Type B pancreatic cell (in vitro differentiated cells): ENCODE measurements around the gene TRIM75. TPM values are rescaled to one million over a fixed set of nuclear protein-coding genes. Genes with fewer than 3 reads are reported as not detected.
A peak's percentile ranks its signal among the peaks of the same experiment; 100 is the strongest.
"Not testable (repeated sequence)": the region's sequence is repeated elsewhere in the genome, so short reads cannot be mapped to it uniquely, and the experiment has no call there.

ENCODE experiments used
- DNase-seq: peaks from one replicate; pipeline ENCODE4 v3.0.0; 2021; ENCODE audit warnings: mixed read lengths; ENCODE audit not compliant: unreplicated experiment; ENCODE audit errors: extremely low spot score
- H3K27ac Mint-ChIP-seq: 2 replicates; pipeline ENCODE4 v1.8.0; 2021; ENCODE audit warnings: mild to moderate bottlenecking, mixed read lengths
- H3K27me3 Mint-ChIP-seq: 2 replicates; pipeline ENCODE4 v1.8.0; 2021; ENCODE audit warnings: mixed read lengths
- H3K36me3 Mint-ChIP-seq: 2 replicates; pipeline ENCODE4 v1.8.0; 2021; ENCODE audit warnings: mixed read lengths
- H3K4me1 Mint-ChIP-seq: one replicate; pipeline ENCODE4 v1.8.0; 2021; ENCODE audit warnings: mixed read lengths; ENCODE audit not compliant: unreplicated experiment
- H3K4me3 Mint-ChIP-seq: 2 replicates; pipeline ENCODE4 v1.8.0; 2021; ENCODE audit warnings: mild to moderate bottlenecking, mixed read lengths
- H3K9me3 Mint-ChIP-seq: 2 replicates; pipeline ENCODE4 v1.8.0; 2021; ENCODE audit warnings: mixed read lengths
- total RNA-seq: library from RNA; stranded (reverse); gene quantifications from 2 replicates; pipeline ENCODE4 v1.2.1, GENCODE V29; 2021; ENCODE audit warnings: low replicate concordance
- TF ChIP-seq, protein P1 (sequence below): fragments of 200-600 bp; sonication (generic); conservative IDR thresholded peaks from 2 replicates; pipeline ENCODE4 v1.5.0; 2021; ENCODE audit warnings: antibody characterized with exemption, mild to moderate bottlenecking

TRIM75 gene
- total RNA-seq, 1 donor from 2014 or later: not detected

DNA sequence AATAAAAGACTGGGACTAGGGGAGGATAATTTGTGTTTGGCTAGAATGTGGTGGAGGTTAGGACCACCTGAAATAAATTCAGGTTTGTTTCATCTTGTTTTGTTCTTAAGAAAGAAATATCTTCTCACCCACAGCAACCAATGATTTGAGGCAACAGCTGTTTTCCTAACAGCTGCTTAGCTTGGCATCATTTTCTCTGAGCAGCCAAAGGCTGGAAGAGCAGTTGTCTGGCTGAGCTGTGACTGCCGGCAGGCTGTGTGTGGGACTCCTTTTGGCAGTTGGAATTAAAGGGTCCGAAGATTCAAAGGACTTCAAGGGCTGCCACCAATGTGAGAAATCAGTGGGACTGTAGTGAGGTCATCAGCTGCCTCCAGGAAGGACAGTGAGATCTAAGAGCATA is 5.0 kb downstream of the TRIM75 start:
- no peaks in the 10 kb centered on the region for H3K9me3 Mint-ChIP-seq
- no peak overlapping the region for H3K4me3 Mint-ChIP-seq
- TF ChIP-seq, protein P1, sequence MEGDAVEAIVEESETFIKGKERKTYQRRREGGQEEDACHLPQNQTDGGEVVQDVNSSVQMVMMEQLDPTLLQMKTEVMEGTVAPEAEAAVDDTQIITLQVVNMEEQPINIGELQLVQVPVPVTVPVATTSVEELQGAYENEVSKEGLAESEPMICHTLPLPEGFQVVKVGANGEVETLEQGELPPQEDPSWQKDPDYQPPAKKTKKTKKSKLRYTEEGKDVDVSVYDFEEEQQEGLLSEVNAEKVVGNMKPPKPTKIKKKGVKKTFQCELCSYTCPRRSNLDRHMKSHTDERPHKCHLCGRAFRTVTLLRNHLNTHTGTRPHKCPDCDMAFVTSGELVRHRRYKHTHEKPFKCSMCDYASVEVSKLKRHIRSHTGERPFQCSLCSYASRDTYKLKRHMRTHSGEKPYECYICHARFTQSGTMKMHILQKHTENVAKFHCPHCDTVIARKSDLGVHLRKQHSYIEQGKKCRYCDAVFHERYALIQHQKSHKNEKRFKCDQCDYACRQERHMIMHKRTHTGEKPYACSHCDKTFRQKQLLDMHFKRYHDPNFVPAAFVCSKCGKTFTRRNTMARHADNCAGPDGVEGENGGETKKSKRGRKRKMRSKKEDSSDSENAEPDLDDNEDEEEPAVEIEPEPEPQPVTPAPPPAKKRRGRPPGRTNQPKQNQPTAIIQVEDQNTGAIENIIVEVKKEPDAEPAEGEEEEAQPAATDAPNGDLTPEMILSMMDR: no peak
- no peak overlapping the region for H3K27ac Mint-ChIP-seq
- H3K4me1 Mint-ChIP-seq: no peaks in the 10 kb centered on the region
- DNase-seq: no peak
- H3K36me3 Mint-ChIP-seq: no peaks in the 10 kb centered on the region
- H3K27me3 Mint-ChIP-seq: no peaks in the 10 kb centered on the region

DNA sequence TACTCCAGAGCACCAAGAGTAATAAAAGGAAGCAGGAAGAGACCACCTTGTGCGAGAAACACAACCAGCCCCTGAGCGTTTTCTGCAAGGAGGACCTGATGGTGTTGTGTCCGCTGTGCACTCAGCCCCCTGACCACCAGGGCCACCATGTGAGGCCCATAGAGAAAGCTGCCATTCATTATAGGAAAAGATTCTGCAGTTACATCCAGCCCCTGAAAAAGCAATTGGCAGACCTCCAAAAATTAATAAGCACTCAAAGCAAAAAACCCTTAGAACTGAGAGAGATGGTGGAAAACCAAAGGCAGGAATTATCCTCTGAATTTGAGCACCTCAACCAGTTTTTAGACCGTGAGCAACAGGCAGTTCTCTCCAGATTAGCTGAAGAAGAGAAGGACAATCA is 5.7 kb downstream of the TRIM75 start:
- H3K27me3 Mint-ChIP-seq: no peaks in the 10 kb centered on the region

DNA sequence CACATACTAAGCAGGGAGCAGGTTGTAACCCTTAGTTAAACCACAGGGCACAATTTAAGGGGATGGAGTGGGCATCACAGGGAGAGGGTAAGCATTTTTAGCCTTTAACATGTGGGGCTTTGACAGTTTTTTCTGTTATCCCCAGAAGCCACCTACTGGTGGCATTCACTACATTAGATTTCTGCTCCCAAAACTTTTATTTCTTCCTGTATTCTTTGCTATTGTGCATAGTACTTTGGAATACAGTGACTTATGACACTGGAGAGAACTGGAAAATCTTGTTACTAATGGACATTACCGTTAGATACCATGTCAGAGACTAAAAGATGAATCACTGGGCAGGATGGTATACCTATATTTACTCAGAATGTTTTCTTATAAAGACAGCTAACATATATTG is 7.3 kb downstream of the TRIM75 start:
- TF ChIP-seq, protein P1: peak; percentile 63
- H3K27ac Mint-ChIP-seq: no peak overlapping the region
- no peak overlapping the region for H3K4me3 Mint-ChIP-seq
- no peak for DNase-seq
- H3K9me3 Mint-ChIP-seq: no peaks in the 10 kb centered on the region
- no peaks in the 10 kb centered on the region for H3K4me1 Mint-ChIP-seq
- no peaks in the 10 kb centered on the region for H3K27me3 Mint-ChIP-seq
- no peaks in the 10 kb centered on the region for H3K36me3 Mint-ChIP-seq

More for the DNA sequence above, 5.7 kb downstream of the TRIM75 start:
- DNase-seq: no peak
- no peak overlapping the region for H3K4me3 Mint-ChIP-seq
- H3K9me3 Mint-ChIP-seq: no peaks in the 10 kb centered on the region
- no peaks in the 10 kb centered on the region for H3K36me3 Mint-ChIP-seq
- no peak overlapping the region for H3K27ac Mint-ChIP-seq
- no peaks in the 10 kb centered on the region for H3K4me1 Mint-ChIP-seq
- TF ChIP-seq, protein P1: no peak

DNA sequence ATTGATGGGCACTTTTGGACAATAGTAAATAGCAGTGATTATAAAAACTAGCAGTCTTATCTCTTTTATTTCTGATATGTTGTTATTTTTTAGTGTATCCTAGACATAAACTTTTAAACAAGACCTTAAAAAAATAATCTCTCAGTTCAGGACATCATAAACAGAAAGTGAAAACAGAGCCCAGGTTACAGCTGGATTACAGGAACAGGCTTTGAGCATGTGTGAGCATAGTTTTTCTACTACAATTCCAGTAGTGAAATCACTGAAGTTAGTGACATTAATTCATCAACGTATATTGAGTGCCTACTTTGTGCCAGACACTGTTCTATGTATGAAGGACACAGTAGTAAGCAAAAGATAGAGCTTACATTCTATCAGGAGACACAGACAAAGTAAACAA is 16.9 kb downstream of the TRIM75 start:
- H3K4me3 Mint-ChIP-seq: no peak overlapping the region
- H3K27ac Mint-ChIP-seq: no peak overlapping the region
- no peaks in the 10 kb centered on the region for H3K4me1 Mint-ChIP-seq
- no peaks in the 10 kb centered on the region for H3K36me3 Mint-ChIP-seq
- TF ChIP-seq, protein P1: no peak
- no peak for DNase-seq
- H3K27me3 Mint-ChIP-seq: no peaks in the 10 kb centered on the region
- H3K9me3 Mint-ChIP-seq: no peaks in the 10 kb centered on the region

DNA sequence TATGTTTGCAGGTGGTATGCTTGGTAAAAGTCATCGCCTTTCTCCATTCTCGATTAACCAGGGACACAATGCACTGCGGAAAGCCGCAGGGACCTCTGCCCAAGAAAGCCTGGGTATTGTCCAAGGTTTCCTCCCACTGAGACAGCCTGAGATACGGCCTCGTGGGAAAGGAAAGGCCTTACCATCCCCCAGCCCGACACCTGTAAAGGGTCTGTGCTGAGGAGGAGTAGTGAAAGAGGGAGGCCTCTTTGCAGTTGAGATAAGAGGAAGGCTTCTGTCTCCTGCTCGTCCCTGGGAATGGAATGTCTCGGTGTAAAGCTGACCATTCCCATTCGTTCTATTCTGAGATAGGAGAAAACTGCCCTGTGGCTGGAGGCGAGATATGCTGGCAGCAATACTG is 19.7 kb downstream of the TRIM75 start:
- H3K4me1 Mint-ChIP-seq, H3K27me3 Mint-ChIP-seq, DNase-seq, H3K9me3 Mint-ChIP-seq, H3K36me3 Mint-ChIP-seq, H3K27ac Mint-ChIP-seq, H3K4me3 Mint-ChIP-seq: not testable (repeated sequence)

DNA sequence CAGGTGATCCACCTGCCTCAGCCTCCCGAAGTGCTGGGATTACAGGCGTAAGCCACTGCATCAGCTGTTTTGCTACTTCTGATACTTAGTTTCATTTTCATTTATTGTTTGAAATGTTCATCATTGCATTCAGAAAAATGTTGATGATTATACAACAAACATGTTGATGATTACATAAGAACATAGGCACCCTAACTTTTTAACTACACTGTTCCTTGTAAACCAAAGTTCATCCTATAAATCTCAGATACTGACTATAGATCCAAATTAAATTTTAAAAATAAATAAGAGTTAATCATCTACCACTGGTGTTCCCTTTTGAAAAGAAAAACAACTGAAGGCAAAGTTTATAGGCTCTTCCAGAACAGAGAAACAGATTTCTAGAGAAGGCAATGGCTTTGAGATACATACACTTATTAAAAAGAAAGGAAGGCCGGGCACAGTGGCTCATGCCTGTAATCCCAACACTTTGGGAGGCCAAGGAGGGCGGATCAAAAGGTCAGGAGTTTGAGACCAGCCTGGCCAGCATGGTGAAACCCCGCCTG is 23.4 kb downstream of the TRIM75 start:
- DNase-seq: no peak
- Mint-ChIP-seq H3K9me3 (no peaks in the 10 kb centered on the region), H3K27ac (no peak overlapping the region), H3K36me3 (peaks cover 10% of the 10 kb centered on the region), H3K4me3 (no peak overlapping the region), H3K4me1 (no peaks in the 10 kb centered on the region), H3K27me3 (no peaks in the 10 kb centered on the region)
- TF ChIP-seq, protein P1: no peak
